Myometrial cell (primary cell): ENCODE measurements around the gene OR10J1. TPM values are rescaled to one million over a fixed set of nuclear protein-coding genes. Genes with fewer than 3 reads are reported as not detected.

Source experiments
- total RNA-seq: library from RNA; depleted of rRNA; stranded (reverse); fragments of >200 nt; gene quantifications from 2 replicates; pipeline ENCODE4 v1.2.3, GENCODE V29; 2015

The OR10J1 gene
- total RNA-seq: not detected in 2 replicates

DNA sequence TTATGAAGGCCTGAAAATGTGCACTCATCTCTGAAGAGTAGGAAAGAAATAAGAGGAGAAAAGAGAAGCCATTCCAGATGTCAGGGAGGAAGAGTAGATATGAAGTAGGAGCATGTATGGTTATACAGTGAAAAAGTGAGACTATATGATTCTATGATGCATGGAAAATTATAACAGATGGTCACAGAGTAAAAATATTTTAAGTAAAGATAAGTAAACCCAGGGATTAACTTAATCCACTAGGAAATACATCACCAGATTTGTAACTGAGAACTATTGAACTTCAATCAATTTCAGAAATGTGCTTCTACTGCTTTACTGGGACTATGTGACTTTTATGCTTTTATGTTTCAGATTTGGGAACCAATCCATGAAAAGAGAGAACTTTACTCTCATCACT is at the start of gene OR10J1:
TSS of gene OR10J1 (plus strand) at position 301 of the 400 bp plus-strand sequence. CDS start at position 371, 70 bp downstream.

GRCh38 chr1:159431904-159432303 is 7.6 kb upstream of the OR10J1 start, which contains the start of gene OR10J4:
TSS of gene OR10J4 (plus strand) at chr1:159432204.

Other genes with a start within 250 kb of the OR10J1 start
- gene ACKR1, start 234.8 kb upstream of the OR10J1 start, total RNA-seq: not detected in 2 replicates
- not detected in 2 replicates for gene FCER1A, start 137.4 kb upstream of the OR10J1 start, total RNA-seq
- gene OR10J4, start 7.5 kb upstream of the OR10J1 start, total RNA-seq: not detected in 2 replicates
- gene OR10J5, start 96.3 kb downstream of the OR10J1 start, total RNA-seq: not detected in 2 replicates
- gene APCS, start 148.1 kb downstream of the OR10J1 start, total RNA-seq: not detected in 2 replicates